A549 (cell line): ENCODE data around the gene CDCP1.

Experiments
- CTCF ChIP-seq: fragments of >200 bp; sonication (Bioruptor Twin); formaldehyde crosslinking; IDR thresholded peaks from 3 replicates; pipeline ENCODE4 v1.5.1; 2016
- MAX ChIP-seq: IDR thresholded peaks from 2 replicates; pipeline ENCODE4 v1.6.1; 2012
- MYC ChIP-seq: IDR thresholded peaks from 2 replicates; pipeline ENCODE4 v1.6.1; 2012; ENCODE audit warnings: mild to moderate bottlenecking, inconsistent platforms, low read length, improper control_type of control experiment, borderline replicate concordance
- PBX3 ChIP-seq: IDR thresholded peaks from 2 replicates; pipeline ENCODE4 v1.6.1; 2012
- POLR2A ChIP-seq: IDR thresholded peaks from 2 replicates; pipeline ENCODE4 v1.6.1; 2012; ENCODE audit warnings: mild to moderate bottlenecking, low read length
- TF ChIP-seq, protein P1 (sequence below): fragments of 250-450 bp; sonication (Bioruptor Pico); IDR thresholded peaks from 2 replicates; pipeline ENCODE4 v1.5.0; 2021; ENCODE audit warnings: mild to moderate bottlenecking, moderate library complexity, borderline replicate concordance

DNA sequence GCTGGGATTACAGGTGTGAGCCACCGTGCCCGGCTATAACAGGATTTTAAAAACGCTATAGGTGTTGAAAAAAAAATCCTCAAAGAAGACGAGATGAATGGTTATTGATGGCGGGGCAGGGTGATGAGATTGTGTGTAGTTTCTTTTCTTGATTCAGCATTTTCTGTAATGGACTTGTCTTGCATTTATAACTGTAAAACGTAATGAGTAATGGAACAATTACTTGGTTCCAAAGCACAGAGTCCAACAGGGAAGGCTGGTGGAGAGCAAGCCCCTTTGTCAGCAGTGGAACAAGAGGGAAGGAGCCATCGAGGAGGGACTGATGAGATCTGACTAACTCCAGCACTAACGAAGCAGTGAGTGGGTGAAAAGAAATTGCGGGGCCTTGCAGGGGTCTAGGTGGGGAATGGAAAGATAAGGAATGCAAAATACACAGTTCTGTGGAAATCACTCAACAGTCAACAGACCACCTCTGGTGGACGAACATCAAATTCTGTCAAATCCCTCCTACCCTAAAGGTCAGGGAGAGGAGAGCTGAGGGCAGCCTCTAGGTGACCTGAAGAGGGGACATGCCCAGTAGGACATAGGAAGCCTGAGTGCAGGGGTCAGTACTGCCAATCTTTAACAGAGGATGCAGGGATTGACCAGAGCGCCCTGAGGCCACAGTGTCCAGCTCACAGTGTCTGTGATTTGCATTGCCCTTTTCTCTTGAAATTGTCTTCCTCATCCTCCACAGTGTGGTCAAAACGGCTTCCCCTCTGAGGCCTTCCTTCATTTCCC lies 23.1 kb upstream of the CDCP1 start:
- TF ChIP-seq CTCF (no peak), POLR2A (no peak), PBX3 (no peak), MAX (no peak), MYC (no peak)
- TF ChIP-seq, protein P1, sequence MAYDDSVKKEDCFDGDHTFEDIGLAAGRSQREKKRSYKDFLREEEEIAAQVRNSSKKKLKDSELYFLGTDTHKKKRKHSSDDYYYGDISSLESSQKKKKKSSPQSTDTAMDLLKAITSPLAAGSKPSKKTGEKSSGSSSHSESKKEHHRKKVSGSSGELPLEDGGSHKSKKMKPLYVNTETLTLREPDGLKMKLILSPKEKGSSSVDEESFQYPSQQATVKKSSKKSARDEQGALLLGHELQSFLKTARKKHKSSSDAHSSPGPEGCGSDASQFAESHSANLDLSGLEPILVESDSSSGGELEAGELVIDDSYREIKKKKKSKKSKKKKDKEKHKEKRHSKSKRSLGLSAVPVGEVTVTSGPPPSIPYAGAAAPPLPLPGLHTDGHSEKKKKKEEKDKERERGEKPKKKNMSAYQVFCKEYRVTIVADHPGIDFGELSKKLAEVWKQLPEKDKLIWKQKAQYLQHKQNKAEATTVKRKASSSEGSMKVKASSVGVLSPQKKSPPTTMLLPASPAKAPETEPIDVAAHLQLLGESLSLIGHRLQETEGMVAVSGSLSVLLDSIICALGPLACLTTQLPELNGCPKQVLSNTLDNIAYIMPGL (CRISPR knock-in tag): no peak
